HG02981 (cell line): ENCODE data around the gene SUN1.
"Not testable (repeated sequence)": the region's sequence is repeated elsewhere in the genome, so short reads cannot be mapped to it uniquely, and the experiment has no call there.

Experiments
- ATAC-seq: cut with Tn5 transposase; IDR thresholded peaks from one replicate; pipeline ENCODE4 v1.9.1; 2021; ENCODE audit warnings: mild to moderate bottlenecking, moderate library complexity; ENCODE audit not compliant: unreplicated experiment

SUN1 gene

DNA sequence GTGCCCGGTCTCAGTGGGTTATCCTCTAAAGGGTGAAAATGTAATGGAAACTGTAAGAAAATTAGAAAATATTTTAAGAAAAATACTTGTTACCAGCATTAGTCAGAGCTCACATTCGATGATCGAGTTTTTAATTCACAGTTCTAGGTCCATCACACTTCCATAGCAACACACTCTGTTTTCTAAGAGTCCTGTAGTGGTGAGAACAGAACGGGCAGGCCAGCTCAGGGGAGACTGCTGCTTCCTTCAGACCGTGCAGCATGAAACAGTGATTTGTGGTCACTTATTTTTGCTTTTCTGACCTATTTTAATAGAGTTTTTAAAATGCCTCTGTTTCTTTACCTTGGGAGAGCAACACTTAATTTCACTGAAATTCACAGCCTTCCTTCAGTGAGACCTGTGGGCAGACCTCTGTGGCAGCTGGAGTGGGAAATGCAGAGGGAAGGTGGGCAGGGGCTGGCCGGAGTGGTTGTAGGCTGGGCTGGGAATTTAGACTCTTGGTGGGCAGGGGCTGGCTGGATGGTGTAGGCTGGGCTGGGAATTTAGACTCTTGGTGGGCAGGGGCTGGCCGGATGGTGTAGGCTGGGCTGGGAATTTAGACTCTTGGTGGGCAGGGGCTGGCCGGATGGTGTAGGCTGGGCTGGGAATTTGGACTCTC is 1.5 kb downstream of the SUN1 start:
- no peak for ATAC-seq

DNA sequence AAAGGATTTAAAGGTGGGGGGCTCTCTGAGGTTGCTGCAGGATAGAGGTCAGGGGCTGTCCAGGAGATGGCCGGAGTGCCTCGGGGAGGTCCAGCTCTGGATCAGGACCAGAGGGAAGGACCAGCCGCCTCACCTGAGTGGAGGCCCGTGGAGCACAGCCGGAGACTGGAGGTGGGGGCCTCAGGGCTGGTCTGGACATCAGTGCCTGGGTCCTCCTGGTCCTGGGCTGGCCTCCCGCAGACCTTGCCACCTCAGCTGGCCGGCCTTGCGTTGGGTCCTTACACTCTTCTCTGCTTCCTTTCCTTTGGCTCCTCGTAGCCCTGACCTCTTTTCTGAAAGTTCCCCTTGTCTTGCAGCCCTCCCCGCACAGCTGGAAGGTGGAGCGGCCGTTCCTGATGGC is 2.0 kb downstream of the SUN1 start:
- no peak for ATAC-seq

DNA sequence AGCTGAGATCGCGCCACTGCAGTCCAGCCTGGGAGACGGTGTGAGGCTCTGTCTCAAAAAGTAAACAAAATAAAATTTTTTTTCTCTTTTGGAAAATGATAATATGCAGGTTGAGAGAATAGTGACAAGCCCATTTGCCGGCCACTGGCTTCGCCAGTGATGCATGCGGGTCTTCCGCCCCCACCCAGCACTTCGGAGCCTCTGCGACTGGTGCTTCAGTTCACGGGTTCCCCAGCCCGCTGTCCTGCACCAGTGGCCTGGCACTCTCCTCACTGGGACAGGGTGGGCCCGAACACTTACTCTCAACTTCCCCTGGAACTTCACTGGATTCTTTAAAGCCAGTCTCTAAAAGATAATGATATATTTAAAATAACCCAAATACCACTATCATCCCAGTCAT is 2.7 kb downstream of the SUN1 start:
- ATAC-seq: no peak

DNA sequence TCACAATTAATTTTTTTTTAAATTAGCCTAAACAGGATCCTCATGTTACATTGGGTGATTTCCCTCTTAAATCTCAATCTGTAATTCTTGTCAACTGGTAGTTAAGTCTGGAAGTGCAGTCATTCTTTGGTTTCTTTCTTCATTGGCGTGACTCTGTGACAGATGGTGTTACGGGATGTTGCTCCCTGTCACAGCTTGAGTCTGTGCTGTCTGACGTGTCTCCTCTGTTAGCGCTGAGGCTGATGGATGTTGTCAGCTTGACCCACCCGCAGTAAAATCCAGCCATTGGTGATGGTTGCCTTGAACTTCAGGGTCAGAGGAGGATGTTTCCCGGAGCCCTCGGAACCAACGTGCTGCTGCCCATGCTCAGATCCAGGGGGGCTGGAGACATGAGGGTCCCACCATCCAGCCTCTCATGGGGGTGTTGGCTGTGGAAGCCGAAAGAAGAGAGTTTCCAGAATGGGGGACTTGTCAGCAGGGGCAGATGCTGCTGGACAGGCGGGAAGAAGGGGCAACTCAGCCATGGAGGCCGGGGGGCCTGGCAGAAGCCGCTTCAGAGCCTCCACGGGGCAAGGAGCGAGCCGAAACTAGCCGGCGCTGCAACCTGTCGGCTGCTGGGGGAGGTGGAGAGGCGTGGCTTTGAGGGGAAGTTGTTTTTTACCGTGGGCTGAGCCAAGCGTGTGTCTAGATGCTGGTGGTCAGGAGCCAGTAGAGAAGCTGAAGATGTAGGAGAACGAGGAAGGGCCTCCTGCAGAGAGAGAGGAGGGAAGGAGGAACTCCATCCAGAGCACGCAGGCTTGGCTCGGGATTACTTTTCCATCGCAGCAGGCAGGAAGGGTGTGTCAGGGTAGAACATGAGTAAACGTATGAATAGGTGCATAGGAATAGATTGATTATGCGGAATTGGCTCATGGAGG is 3.5 kb downstream of the SUN1 start:
- no peak for ATAC-seq

DNA sequence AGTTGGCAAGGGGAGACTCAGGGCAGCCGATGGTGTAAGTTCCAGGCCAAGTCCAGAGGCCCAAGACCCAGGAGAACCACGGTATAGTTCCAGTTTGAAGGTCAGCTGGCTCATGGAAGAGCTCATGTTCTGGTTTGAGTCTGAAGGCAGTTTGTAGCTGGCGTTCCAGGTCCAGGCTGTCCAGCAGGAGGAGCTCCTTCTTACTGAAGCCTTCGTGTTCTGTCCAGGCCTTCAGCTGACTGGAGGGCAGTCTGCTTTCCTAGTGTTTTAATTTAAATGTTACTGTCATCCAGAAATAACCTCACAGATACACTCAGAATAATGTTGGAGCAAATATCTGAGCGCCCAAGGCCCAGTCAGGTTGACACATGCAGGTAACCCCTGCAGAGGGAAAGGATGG is 4.2 kb downstream of the SUN1 start:
- no peak for ATAC-seq

DNA sequence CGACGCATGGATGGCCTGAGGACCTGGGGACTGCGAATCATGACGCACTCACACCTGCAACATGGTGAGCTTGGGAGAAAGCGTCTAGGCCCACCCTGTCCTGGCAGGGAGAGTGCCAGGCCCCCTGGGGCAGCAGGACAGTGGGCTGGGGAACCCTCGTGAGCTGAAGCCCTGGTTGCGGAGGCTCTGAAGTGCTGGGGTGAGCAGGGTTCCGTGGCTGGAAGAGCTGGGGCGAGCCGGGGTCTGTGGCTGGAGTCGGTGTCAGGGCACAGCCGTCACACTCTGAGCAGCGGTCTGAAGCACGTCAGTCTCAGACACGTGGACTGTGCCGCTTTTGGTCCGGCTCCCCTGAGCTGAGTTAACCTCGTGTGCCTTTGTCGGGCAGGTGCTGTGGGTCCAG is 4.7 kb downstream of the SUN1 start:
- no peak for ATAC-seq

DNA sequence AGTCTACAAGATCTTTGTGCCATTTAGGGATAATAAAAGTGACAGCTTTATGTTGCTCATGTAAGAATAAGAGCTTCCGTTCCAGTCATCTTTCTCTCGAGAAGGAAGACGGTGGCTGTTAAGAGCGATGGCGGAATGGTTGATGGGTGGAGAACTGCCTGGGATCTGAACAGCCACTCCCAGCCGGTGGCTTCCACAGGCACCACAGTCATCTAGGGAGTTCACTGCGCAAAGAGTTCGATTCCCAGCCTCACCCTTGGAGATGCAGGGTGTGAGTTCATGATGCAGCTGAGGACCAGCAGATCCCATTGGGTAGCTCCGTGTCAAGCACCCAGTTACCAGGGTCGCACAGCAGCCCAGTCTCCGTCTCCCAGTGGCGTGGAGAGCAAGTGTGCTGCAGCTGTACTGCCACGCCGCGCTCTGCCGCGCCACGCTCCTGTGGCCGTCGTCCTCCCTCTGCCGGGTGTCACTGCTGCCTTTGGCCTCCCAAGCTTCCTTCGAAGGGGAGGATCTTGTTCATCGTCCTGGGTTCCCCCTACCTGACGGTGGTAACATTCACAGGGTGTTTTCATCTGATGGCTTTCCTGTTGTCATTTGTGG is 7.8 kb downstream of the SUN1 start:
- no peak for ATAC-seq

DNA sequence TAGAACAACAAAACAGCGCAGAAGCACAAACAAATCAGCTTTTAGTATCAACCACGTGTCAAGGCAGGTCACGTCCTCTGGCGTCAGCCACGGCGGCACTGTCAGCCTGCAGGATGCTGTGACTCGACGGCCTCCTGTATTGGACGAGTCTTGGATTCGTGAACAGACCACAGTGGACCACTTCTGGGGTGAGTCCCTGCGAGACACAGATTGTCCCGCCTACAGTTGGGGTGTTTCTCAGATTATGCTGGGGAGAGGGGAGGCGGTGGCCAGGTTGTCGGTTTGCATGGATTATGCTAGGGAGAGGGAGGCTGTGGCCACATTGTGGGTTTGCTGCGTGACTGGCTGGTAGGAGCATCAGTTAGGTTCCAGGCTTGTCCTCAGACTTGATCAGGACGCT is 9.7 kb downstream of the SUN1 start:
- ATAC-seq: no peak

DNA sequence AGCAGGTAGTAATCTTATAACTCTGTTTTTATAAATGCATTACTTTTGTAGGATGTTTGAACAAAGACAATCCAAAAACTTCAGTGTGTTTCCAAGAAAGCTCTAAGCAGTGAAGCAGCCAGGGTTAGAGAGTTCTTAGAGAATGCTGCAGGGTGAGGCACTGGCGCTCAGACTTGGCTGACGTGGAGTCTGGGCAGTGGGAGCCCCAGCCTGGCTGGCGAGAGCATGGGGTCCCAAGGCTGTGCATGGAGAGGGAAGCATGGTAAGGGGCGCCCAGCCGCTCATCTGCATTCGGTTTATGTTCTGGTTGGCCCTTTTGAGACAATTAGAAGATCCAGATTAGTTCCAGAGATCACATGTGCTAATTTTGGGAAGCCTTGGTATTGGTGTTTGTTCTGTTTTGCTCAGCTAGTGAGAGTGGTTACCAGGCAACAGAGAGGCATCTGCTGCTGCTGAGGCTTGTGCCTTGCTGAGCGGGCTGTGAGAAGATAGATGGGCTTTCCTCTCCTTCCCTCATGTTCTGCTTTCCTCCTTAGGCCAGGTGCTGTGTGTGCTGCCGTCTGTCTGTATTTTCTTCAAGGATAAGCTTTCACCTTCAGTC is 10.3 kb downstream of the SUN1 start:
- no peak for ATAC-seq

DNA sequence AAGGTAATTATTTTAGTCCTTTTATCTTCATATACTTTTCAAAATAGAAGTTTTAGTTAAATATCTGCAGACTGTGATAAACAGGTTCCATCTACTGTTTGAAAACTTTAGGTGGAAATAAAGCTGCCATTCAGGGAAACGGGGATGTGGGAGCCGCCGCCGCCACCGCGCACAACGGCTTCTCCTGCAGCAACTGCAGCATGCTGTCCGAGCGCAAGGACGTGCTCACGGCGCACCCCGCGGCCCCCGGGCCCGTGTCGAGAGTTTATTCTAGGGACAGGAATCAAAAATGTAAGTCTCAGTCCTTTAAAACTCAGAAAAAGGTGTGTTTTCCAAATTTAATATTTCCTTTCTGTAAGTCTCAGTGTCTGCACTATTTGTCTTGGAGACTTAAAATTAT is 11.0 kb downstream of the SUN1 start:
- ATAC-seq: no peak

DNA sequence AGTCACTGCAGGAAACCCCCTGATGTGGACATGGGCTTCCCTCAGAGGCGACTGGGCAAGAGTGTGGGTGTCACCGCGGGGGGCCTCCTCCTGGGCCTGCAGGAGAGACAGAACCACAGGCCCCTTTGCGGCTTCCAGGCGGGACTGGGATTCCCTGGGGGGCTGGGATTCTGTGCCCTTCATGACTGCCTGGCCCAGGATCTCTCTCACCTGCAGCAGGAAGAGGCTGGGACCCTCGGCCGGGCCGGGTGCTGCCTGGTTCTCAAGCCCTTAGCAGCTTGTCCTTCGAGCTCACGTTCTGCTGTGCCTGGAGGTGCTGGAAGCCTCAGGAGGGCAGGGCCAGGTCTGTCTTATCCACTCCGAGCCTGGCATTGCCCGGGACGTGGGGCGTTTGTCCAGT is 11.8 kb downstream of the SUN1 start:
- no peak for ATAC-seq

DNA sequence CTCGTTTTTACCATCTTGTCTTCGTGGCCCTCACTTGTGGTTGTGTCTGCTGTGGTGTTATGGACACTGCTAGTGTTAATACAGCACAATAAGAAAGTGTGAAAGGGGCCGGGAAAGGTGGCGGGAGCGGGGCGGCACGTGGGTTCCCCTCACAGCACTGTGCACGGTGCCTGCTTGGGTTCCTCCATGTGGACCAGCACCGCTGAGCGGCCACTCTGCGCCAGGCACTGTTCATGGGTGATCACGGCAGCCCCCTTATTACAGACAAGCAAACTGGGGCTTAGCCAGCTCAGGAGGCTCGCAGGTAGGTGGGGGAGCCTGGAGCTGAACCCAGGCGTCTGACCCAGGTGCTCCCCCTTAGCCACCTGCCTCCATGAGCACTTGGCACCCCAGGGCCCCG is 12.2 kb downstream of the SUN1 start:
- ATAC-seq: no peak

DNA sequence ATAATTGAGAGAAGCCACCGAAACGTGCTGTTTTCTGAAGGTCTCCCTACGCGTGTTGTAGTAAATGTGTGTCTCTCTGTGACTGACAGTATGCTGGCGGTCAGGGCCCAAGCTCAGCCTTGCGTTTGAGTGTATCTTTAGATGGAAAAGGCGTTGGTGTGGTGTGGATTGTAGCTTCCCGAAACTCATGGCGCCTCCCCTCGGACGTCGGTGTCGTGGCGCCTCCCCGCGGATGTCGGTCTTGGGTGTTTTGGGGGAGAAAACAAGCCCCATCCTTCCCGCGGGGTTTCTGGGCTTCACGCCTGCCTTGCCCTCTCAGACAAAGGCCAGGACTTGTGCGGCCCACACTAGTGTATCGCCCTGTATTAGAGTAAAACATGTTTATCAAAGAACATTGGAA is 12.8 kb downstream of the SUN1 start:
- no peak for ATAC-seq

DNA sequence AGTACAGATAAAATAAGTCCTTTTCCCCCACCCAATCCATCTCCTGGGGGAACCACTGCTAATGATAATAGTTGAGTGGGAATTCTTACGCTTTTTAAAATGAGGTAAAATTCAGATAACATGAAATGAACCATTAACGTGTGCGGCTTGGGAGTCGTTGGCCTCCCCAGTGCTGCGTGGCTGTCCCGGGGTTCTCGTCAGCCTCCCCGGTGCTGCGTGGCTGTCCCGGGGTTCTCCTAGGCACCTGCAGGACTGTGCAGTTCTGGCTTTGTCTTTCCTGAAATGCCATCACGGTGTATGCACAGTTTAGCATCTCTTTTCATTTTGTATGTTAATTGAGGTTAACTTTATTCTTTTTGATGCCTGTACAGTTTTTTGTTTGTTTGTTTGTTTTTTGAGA is 13.5 kb downstream of the SUN1 start:
- ATAC-seq: no peak

DNA sequence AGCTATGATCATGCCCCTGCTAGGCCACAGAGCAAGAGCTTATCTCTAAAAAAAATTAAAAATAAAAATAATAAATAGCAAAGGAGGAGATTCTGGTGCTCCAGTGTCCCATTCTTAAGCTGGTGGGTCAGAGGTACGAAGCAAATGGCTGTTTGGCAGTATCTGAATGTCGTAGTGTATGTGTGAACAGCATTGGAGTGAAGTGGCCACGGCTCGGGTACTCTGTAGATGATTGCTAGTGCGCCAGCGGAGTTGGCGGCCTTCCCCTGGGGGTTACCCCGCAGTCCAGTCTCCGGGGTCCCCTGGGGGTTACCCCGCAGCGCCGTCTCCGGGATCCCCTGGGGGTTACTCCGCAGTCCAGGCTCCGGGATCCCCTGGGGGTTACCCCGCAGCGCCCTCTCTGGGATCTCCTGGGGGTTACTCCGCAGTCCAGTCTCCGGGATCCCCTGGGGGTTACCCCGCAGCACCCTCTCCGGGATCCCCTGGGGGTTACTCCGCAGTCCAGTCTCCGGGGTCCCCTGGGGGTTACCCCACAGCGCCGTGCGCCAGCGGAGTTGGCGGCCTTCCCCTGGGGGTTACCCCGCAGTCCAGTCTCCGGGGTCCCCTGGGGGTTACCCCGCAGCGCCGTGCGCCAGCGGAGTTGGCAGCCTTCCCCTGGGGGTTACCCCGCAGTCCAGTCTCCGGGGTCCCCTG is 14.8 kb downstream of the SUN1 start:
- not testable (repeated sequence) for ATAC-seq

DNA sequence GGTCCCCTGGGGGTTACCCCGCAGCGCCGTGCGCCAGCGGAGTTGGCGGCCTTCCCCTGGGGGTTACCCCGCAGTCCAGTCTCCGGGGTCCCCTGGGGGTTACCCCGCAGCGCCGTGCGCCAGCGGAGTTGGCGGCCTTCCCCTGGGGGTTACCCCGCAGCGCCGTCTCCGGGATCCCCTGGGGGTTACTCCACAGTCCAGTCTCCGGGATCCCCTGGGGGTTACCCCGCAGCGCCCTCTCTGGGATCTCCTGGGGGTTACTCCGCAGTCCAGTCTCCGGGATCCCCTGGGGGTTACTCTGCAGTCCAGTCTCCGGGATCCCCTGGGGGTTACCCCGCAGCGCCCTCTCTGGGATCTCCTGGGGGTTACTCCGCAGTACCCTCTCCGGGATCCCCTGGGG is 15.5 kb downstream of the SUN1 start:
- not testable (repeated sequence) for ATAC-seq

DNA sequence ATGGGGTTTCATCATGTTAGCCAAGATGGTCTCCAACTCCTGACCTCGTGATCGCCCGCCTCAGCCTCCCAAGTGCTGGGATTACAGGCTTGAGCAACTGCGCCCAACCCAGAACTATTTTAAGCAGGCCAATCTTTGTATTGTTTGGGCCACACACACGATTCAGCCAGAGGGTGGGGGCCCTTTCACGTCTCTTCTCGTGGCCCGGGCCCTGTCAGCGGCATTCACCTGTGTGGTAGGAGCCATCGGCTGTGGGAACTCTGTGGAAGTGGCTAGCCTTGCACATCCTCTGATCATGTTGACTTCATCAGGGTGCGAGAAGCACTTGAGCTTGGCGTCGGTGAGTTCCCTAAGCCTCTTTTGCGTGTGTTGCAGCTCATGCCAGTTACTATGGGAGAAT is 16.9 kb downstream of the SUN1 start:
- no peak for ATAC-seq

DNA sequence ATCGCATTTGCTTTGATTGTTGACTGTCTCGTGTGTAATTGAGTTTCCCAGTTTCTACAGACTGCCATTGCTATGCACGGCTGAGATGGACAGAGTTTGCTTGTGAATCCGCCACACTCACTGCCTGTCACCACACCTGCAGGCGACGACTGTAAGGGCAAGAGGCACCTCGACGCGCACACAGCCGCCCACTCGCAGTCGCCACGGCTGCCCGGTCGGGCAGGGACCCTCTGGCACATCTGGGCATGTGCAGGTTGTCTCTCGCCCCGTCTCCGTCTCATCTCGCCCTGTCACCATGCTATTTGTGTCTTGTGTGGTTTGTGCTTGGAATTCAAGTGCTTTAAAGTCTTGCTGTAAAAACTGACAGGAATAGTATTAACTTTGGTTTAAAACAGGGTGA is 17.5 kb downstream of the SUN1 start:
- no peak for ATAC-seq

DNA sequence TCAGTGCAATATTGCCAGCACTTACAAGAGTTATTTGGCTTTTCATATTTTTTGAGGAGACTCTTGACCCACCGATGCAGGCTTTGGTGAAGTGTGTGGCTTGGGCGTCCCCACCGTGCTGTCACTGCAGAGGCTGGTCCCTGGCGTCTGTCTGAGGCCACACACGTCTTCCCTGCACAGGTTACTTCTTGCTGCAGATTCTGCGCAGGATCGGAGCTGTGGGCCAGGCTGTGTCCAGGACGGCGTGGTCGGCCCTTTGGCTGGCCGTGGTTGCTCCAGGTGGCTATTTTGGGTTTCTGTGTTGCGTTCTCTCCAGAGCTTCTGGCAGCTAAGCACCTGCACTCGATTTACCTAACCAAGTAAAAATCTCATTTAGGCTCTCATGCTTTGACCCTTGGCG is 18.9 kb downstream of the SUN1 start:
- no peak for ATAC-seq

DNA sequence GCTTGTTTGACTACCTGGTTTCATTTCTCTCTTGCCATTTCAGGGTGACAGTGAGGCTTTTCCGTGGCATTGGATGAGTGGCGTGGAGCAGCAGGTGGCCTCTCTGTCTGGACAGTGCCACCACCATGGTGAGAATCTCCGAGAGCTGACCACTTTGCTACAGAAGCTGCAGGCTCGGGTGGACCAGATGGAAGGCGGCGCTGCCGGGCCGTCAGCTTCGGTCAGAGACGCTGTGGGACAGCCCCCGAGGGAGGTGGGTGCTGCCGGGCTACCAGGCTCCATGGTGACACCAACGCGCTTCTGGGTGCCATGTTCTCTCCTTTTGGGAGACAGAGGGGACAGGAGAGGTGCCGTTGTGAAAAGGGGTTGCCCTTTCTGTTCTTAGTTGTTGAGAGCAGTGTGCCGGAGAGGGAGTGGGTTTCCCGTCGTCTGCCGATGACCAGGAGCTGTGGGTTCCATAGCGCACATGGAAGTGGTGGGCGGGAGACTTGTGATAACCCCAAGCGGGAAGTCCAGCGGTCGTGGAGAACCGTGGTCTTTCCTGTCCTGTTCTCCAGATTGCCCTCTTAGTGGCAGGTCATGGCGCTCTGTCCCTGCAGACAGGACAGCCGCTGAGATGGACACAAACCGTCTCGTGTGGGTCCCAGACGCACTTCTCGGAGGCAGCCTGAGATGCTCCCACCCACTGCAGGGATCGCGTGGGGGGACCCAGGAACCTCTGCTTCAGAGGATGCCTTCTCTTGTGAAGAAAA is 21.3 kb downstream of the SUN1 start:
- no peak for ATAC-seq
